ES-I3 (cell line): ENCODE results near the gene FAM53B.

Source experiments
- H3K36me3 ChIP-seq: 2 replicates; pipeline ENCODE4 v1.6.1; 2013; ENCODE audit warnings: mild to moderate bottlenecking, low read length, control low read depth, moderate library complexity; ENCODE audit not compliant: insufficient read depth
- H3K4me1 ChIP-seq: 2 replicates; pipeline ENCODE4 v1.6.1; 2013; ENCODE audit warnings: mild to moderate bottlenecking, control low read depth, low read length; ENCODE audit not compliant: insufficient read depth
- H3K9ac ChIP-seq: 2 replicates; pipeline ENCODE4 v1.6.1; 2013; ENCODE audit warnings: low read depth, mild to moderate bottlenecking, low read length, moderate library complexity
- H3K9me3 ChIP-seq: 2 replicates; pipeline ENCODE4 v1.6.1; 2013; ENCODE audit warnings: mild to moderate bottlenecking, low read length, moderate library complexity; ENCODE audit not compliant: control insufficient read depth, insufficient read depth

Gene FAM53B

GRCh38 chr10:124725791-124726190 lies 18.4 kb downstream of the FAM53B start:
- no peak overlapping the region for H3K9ac ChIP-seq
- no peaks in the 10 kb centered on the region for H3K9me3 ChIP-seq
- peaks cover 8% of the 10 kb centered on the region; the same call in 1 of the 2 replicates for H3K4me1 ChIP-seq
- H3K36me3 ChIP-seq: no peaks in the 10 kb centered on the region; the same call in 1 of the 2 replicates

- no peaks in the 10 kb centered on the region for H3K9me3 ChIP-seq
- H3K36me3 ChIP-seq: no peaks in the 10 kb centered on the region; the same call in 1 of the 2 replicates
- peaks cover 8% of the 10 kb centered on the region; the same call in 1 of the 2 replicates for H3K4me1 ChIP-seq
- no peak overlapping the region for H3K9ac ChIP-seq
Observed at GRCh38 chr10:124725171-124725631, 19.0 kb downstream of the FAM53B start.

GRCh38 chr10:124724279-124725027 lies 19.7 kb downstream of the FAM53B start:
- Histone ChIP-seq H3K36me3 (no peaks in the 10 kb centered on the region; the same call in 1 of the 2 replicates), H3K4me1 (peaks cover 9% of the 10 kb centered on the region; the same call in 1 of the 2 replicates), H3K9me3 (no peaks in the 10 kb centered on the region), H3K9ac (no peak overlapping the region)

GRCh38 chr10:124723826-124724225 lies 20.4 kb downstream of the FAM53B start:
- Histone ChIP-seq H3K9ac (no peak overlapping the region), H3K9me3 (no peaks in the 10 kb centered on the region), H3K4me1 (peaks cover 15% of the 10 kb centered on the region; the same call in 1 of the 2 replicates), H3K36me3 (no peaks in the 10 kb centered on the region; the same call in 1 of the 2 replicates)

GRCh38 chr10:124722798-124723783 lies 21.1 kb downstream of the FAM53B start:
- H3K4me1 ChIP-seq: peaks cover 20% of the 10 kb centered on the region; the same call in 1 of the 2 replicates
- no peaks in the 10 kb centered on the region for H3K9me3 ChIP-seq
- H3K36me3 ChIP-seq: no peaks in the 10 kb centered on the region; the same call in 1 of the 2 replicates
- no peak overlapping the region for H3K9ac ChIP-seq

GRCh38 chr10:124721330-124722045 lies 22.7 kb downstream of the FAM53B start:
- Histone ChIP-seq H3K9me3 (no peaks in the 10 kb centered on the region), H3K4me1 (peaks cover 20% of the 10 kb centered on the region; the same call in 1 of the 2 replicates), H3K36me3 (no peaks in the 10 kb centered on the region; the same call in 1 of the 2 replicates), H3K9ac (no peak overlapping the region)

- Histone ChIP-seq H3K4me1 (peaks cover 15% of the 10 kb centered on the region; the same call in 1 of the 2 replicates), H3K9ac (no peak overlapping the region), H3K9me3 (no peaks in the 10 kb centered on the region), H3K36me3 (no peaks in the 10 kb centered on the region; the same call in 1 of the 2 replicates)
Observed at GRCh38 chr10:124719213-124719851, 24.8 kb downstream of the FAM53B start.

GRCh38 chr10:124717911-124718741 lies 26.1 kb downstream of the FAM53B start:
- H3K9me3 ChIP-seq: no peaks in the 10 kb centered on the region
- peaks cover 15% of the 10 kb centered on the region; the same call in 1 of the 2 replicates for H3K4me1 ChIP-seq
- no peaks in the 10 kb centered on the region for H3K36me3 ChIP-seq
- no peak overlapping the region for H3K9ac ChIP-seq

GRCh38 chr10:124717041-124717757 lies 27.0 kb downstream of the FAM53B start:
- no peaks in the 10 kb centered on the region for H3K9me3 ChIP-seq
- no peaks in the 10 kb centered on the region for H3K36me3 ChIP-seq
- H3K4me1 ChIP-seq: peaks cover 15% of the 10 kb centered on the region; the same call in 1 of the 2 replicates
- H3K9ac ChIP-seq: no peak overlapping the region

- Histone ChIP-seq H3K9ac (no peak overlapping the region), H3K4me1 (peaks cover 15% of the 10 kb centered on the region; the same call in 1 of the 2 replicates), H3K9me3 (no peaks in the 10 kb centered on the region)
Observed at GRCh38 chr10:124716369-124716768, 27.8 kb downstream of the FAM53B start.

GRCh38 chr10:124715439-124715838 lies 28.7 kb downstream of the FAM53B start:
- no peak overlapping the region for H3K9ac ChIP-seq
- H3K9me3 ChIP-seq: no peaks in the 10 kb centered on the region
- peaks cover 15% of the 10 kb centered on the region; the same call in 1 of the 2 replicates for H3K4me1 ChIP-seq
- H3K36me3 ChIP-seq: no peaks in the 10 kb centered on the region

More at GRCh38 chr10:124716369-124716768, 27.8 kb downstream of the FAM53B start:
- H3K36me3 ChIP-seq: no peaks in the 10 kb centered on the region

GRCh38 chr10:124713679-124714255 lies 30.4 kb downstream of the FAM53B start:
- Histone ChIP-seq H3K9ac (no peak overlapping the region), H3K36me3 (no peaks in the 10 kb centered on the region), H3K9me3 (no peaks in the 10 kb centered on the region), H3K4me1 (peaks cover 15% of the 10 kb centered on the region)
